Chondrocyte (in vitro differentiated cells): Measurements from ENCODE around the gene P2RY13. TPM values are rescaled to one million over a fixed set of nuclear protein-coding genes. Genes with fewer than 3 reads are reported as not detected.
A peak's percentile ranks its signal among the peaks of the same experiment; 100 is the strongest.

ENCODE experiments used
- DNase-seq: peaks from one replicate; pipeline ENCODE4 v3.0.0; 2021; ENCODE audit warnings: mixed read lengths, low spot score
- H3K27ac Mint-ChIP-seq: one replicate; pipeline ENCODE4 v1.8.0; 2021; ENCODE audit warnings: mild to moderate bottlenecking, moderate library complexity, mixed read lengths; ENCODE audit not compliant: unreplicated experiment
- H3K27me3 Mint-ChIP-seq: 2 replicates; pipeline ENCODE4 v1.8.0; 2021; ENCODE audit warnings: low read depth, mixed read lengths
- H3K36me3 Mint-ChIP-seq: 2 replicates; pipeline ENCODE4 v1.8.0; 2021; ENCODE audit warnings: low read depth, mixed read lengths
- H3K4me1 Mint-ChIP-seq: 2 replicates; pipeline ENCODE4 v1.8.0; 2021; ENCODE audit warnings: low read depth, mild to moderate bottlenecking, mixed read lengths
- H3K4me3 Mint-ChIP-seq: one replicate; pipeline ENCODE4 v1.8.0; 2021; ENCODE audit warnings: mild to moderate bottlenecking, moderate library complexity, mixed read lengths; ENCODE audit not compliant: unreplicated experiment
- H3K9me3 Mint-ChIP-seq: 2 replicates; pipeline ENCODE4 v1.8.0; 2021; ENCODE audit warnings: low read depth, mixed read lengths
- total RNA-seq: library from RNA; stranded (reverse); gene quantifications from 3 replicates; pipeline ENCODE4 v1.2.1, GENCODE V29; 2021
- TF ChIP-seq, protein P1 (sequence below): fragments of 200-600 bp; sonication (generic); IDR thresholded peaks from 2 replicates; pipeline ENCODE4 v1.5.0; 2021; ENCODE audit warnings: antibody characterized with exemption, mild to moderate bottlenecking, moderate library complexity

P2RY13 gene
- total RNA-seq, 1 donor from 2014 or later: not detected

DNA sequence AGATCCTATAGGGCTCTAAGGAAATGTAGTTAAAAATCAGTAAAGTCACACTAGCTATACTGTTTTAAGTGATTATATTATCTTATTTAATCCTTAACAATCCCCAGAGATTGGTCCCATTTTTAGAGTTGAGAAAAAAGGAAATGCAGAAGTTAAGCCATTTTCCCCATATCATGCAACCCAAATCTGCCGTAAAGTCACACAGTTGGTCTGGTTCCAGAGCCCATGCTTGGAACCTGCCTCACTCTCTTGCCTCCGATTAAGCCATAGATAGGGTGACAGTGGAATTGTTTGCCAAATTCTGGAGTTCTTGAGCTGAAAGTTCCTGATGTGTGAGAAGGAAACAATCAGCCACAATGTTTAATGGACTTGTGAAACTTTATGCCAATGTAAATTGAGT lies 2.3 kb upstream of the P2RY13 start:
- no peaks in the 10 kb centered on the region for H3K27me3 Mint-ChIP-seq
- H3K4me3 Mint-ChIP-seq: no peak overlapping the region
- H3K27ac Mint-ChIP-seq: no peak overlapping the region
- no peaks in the 10 kb centered on the region for H3K9me3 Mint-ChIP-seq
- TF ChIP-seq, protein P1, sequence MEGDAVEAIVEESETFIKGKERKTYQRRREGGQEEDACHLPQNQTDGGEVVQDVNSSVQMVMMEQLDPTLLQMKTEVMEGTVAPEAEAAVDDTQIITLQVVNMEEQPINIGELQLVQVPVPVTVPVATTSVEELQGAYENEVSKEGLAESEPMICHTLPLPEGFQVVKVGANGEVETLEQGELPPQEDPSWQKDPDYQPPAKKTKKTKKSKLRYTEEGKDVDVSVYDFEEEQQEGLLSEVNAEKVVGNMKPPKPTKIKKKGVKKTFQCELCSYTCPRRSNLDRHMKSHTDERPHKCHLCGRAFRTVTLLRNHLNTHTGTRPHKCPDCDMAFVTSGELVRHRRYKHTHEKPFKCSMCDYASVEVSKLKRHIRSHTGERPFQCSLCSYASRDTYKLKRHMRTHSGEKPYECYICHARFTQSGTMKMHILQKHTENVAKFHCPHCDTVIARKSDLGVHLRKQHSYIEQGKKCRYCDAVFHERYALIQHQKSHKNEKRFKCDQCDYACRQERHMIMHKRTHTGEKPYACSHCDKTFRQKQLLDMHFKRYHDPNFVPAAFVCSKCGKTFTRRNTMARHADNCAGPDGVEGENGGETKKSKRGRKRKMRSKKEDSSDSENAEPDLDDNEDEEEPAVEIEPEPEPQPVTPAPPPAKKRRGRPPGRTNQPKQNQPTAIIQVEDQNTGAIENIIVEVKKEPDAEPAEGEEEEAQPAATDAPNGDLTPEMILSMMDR: no peak
- no peaks in the 10 kb centered on the region for H3K4me1 Mint-ChIP-seq
- no peak for DNase-seq
- H3K36me3 Mint-ChIP-seq: no peaks in the 10 kb centered on the region

DNA sequence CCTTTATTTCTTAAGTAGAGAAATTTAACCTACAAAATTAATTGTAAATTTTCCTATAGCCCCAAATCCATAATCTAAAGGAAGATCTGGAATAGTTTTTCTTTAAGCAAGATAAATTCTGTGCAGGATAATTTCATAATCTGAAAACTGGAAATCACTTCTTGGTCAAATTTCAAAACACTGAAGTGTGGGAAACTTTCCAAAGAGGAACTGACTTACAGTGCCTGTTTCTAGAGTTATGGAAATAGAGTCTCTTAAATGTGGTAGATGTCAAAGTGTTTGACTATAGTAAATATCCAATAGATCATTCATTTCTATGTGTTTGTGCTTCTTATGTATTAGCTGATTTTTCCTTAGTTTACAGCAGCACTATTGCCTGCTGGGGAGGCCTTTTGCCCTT lies 1.6 kb upstream of the P2RY13 start:
- Mint-ChIP-seq H3K27me3 (no peaks in the 10 kb centered on the region), H3K4me1 (no peaks in the 10 kb centered on the region), H3K9me3 (no peaks in the 10 kb centered on the region), H3K36me3 (no peaks in the 10 kb centered on the region), H3K4me3 (no peak overlapping the region), H3K27ac (no peak overlapping the region)
- TF ChIP-seq, protein P1: no peak
- no peak for DNase-seq

GRCh38 chr3:151330379-151330778 lies 1.0 kb upstream of the P2RY13 start:
- Mint-ChIP-seq H3K27ac (no peak overlapping the region), H3K9me3 (no peaks in the 10 kb centered on the region), H3K36me3 (no peaks in the 10 kb centered on the region), H3K27me3 (no peaks in the 10 kb centered on the region), H3K4me1 (no peaks in the 10 kb centered on the region), H3K4me3 (no peak overlapping the region)
- no peak for DNase-seq
- TF ChIP-seq, protein P1: no peak

GRCh38 chr3:151328298-151328995 lies 902 bp downstream of the P2RY13 start:
- Mint-ChIP-seq H3K4me1 (no peaks in the 10 kb centered on the region), H3K4me3 (no peak overlapping the region)
- TF ChIP-seq, protein P1: no peak

DNA sequence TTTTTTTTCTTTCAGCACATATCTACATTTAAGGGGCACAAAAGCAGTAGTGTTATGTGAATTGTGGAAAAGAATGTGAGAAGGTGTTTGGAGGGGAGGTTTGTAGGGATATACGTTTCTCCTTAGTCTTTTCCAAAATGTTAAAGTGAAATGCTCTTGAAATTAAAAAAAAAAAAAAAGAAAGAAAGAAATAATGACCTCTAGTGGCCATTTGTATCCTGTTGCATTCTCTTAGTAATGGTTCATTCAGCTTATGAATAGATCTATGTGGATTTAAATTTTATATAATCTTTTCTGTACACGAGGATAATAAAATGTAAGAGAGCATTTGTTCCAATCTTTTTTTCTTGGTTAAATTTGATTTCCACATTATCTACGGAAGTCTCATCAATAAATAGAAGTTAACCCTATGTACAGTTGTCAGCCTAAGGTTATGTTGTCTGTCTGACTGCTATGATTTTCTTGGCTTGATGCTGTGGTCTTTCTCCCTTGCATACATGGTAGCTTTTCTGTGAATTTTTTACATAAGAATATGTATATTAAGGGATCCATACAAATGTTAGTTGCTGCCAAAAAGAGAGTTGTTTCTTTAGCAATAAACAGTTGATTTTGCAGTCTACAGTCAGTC lies 1.7 kb downstream of the P2RY13 start:
- Mint-ChIP-seq H3K27me3 (no peaks in the 10 kb centered on the region), H3K27ac (no peak overlapping the region), H3K4me3 (no peak overlapping the region), H3K36me3 (no peaks in the 10 kb centered on the region), H3K4me1 (no peaks in the 10 kb centered on the region), H3K9me3 (no peaks in the 10 kb centered on the region)
- DNase-seq: no peak
- TF ChIP-seq, protein P1: peak; percentile 91

More at GRCh38 chr3:151328298-151328995, 902 bp downstream of the P2RY13 start:
- H3K36me3 Mint-ChIP-seq: no peaks in the 10 kb centered on the region
- H3K27ac Mint-ChIP-seq: no peak overlapping the region
- no peaks in the 10 kb centered on the region for H3K27me3 Mint-ChIP-seq
- no peaks in the 10 kb centered on the region for H3K9me3 Mint-ChIP-seq
- no peak for DNase-seq
